ENCODE measurements around the gene MTHFR.

MTHFR gene

GRCh38 chr1:11795238-11795890 lies 10.4 kb downstream of the MTHFR start:
- no peak for DNase-seq

GRCh38 chr1:11794446-11795237 lies 11.1 kb downstream of the MTHFR start:
- DNase-seq = no peak

- no peak for DNase-seq
These were observed 11.9 kb downstream of the MTHFR start for GRCh38 chr1:11793819-11794218.

GRCh38 chr1:11792106-11792505 lies 13.7 kb downstream of the MTHFR start:
- no peak for DNase-seq

GRCh38 chr1:11790880-11791715 lies 14.7 kb downstream of the MTHFR start:
- DNase-seq = no peak

- DNase-seq = no peak
These were observed 15.5 kb downstream of the MTHFR start for GRCh38 chr1:11790101-11790879.

- DNase-seq = no peak
These were observed 16.4 kb downstream of the MTHFR start for GRCh38 chr1:11789126-11790067.

GRCh38 chr1:11788549-11789053 lies 17.2 kb downstream of the MTHFR start:
- DNase-seq = no peak

- DNase-seq = no peak
These were observed 17.8 kb downstream of the MTHFR start for GRCh38 chr1:11787804-11788436.

GRCh38 chr1:11787251-11787803 lies 18.4 kb downstream of the MTHFR start:
- no peak for DNase-seq

GRCh38 chr1:11786168-11786567 lies 19.6 kb downstream of the MTHFR start:
- no peak for DNase-seq

- peak; percentile 36 for DNase-seq
These were observed 20.6 kb downstream of the MTHFR start for GRCh38 chr1:11784993-11785769.

- DNase-seq = no peak
These were observed 21.3 kb downstream of the MTHFR start for GRCh38 chr1:11784256-11784992.

- DNase-seq = no peak
These were observed 22.2 kb downstream of the MTHFR start for GRCh38 chr1:11783556-11783955.

GRCh38 chr1:11782127-11782708 lies 23.5 kb downstream of the MTHFR start:
- no peak for DNase-seq

- no peak for DNase-seq
These were observed 24.5 kb downstream of the MTHFR start for GRCh38 chr1:11781297-11781696.

- no peak for DNase-seq
These were observed 25.2 kb downstream of the MTHFR start for GRCh38 chr1:11780380-11781147.

Measured in stimulated activated CD4-positive, alpha-beta T cell treated with anti-CD3 and anti-CD28 coated beads, Interleukin-1b, Interleukin-23, amount 100 ng/mL, for 48 hours (primary cell).